Measurements from ENCODE around the gene ZNF526.

The ZNF526 gene

DNA sequence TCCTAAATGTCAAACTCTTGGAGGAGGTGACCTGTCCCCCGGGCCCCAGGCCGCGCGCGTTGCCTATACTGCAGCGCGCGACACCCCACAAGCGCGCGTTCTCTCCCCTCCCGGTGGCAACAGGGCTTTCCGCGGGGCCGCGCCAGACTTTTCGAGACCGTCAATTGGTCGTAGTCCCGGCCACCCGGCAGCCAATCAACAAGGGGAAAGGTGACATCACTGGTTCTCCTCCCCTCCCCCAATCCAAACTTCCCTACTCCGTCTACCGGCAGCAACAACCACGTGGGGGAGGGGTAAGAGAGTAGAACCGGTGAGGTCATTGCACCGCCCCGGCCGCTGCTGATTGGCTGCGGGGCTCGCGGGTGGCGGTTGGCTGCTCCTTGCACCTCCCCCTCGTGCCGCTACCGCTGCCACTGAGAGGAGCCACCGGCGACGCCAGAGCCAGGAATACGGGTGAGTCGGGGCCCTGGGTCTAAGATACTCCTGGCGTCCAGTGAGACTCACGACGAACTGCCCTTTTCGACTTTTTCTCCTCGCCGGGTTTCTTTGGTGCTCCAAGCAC is 48.1 kb downstream of the ZNF526 start:
- no peak for TF ChIP-seq ZNF274 (IDR thresholded peaks at IDR 0.05; ENCODE audit: low read depth, low read length)
- H3K4me3 ChIP-seq (ENCODE audit: low read length) = peak overlapping the region; percentile 74

DNA sequence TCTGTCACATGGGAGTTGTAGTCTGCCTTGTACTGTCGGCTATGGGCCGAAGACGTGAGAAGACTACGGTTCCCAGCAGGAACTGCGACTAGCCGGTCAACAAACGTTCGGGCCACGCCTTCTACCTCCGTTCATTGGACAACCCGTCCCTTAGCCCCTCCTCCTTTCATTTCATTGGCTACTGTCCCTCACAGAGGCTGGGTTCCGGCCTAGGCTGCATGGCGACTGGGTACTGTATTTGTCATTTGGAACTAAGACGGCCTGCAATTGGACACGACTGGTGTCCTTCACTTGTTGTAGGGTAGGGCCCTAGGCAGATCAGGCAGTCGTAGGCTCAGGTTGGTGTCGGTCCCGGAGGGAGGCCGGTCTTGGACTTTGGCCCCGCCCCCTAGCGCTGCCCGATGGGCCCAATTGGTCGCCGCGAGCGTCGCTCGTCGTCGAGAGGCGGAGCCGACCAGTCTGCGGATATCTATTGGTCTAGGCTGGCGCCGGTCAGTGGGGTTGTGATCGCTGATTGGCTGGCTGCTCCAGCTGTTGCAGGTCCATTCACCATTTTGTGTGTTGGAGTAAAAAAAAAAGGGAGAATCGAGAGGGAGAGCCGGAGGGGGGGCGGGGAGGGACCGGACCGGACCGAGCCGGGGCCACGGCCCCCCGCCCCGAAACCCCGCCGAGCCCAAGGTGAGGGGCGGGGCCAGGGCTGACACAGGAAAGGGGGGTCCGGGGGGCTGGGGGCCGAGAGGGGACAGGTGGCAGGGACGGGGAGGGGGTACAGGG is 48.8 kb downstream of the ZNF526 start, which contains the start of gene CIC:
TSS of gene CIC (plus strand) at position 549 of the 774 bp plus-strand sequence. CDS start 2,532 bp downstream, outside the sequence.
- TF ChIP-seq ZNF274 (IDR thresholded peaks at IDR 0.05; ENCODE audit: low read depth, low read length) = no peak

DNA sequence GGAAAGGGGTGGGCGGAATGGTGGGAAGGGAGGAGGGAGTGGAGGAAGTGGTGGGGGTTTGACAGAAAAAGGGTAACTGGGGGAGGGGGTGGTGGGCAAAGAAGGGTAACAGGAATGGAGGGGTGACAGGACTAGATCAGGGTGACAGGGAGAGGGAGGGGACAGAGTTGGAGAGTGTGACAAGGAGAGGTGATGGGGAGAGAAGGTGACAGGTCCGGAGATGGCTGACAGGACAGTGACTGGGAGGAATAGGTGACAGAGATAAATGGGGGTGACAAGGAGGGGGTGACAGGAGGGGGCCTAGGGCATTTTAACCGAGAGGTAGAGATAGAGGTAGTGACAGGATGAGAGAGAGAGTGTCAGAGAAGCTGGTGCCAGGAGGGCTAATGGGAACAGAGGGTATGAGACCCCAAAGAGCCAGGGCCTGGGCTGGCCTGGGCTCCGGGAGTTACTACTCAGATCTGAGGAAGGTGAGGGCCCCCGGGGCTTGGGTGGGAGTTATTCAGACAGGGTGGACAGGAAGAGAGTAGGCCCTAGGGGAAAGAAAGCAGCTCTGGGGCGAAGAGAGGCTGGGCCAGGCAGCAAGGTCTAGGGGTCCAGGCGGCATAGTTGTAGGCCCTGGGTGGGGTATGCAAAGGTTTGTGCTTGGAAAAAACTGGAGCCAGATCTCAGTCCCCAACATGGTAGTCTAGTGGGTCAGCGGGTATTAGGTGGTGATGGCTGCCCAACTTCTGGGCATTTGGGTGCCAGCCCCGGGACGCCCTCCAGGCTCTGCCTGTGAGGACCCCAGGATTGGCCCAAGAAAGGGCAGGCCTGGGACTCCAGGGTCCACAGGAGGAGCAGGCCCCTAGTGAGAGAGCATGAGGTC is 49.6 kb downstream of the ZNF526 start:
- H3K4me3 ChIP-seq (ENCODE audit: low read length) = peak overlapping the region; percentile 91
- no peak for TF ChIP-seq ZNF274 (IDR thresholded peaks at IDR 0.05; ENCODE audit: low read depth, low read length)

More for the DNA sequence above, 48.8 kb downstream of the ZNF526 start, which contains the start of gene CIC:
- H3K4me3 ChIP-seq (ENCODE audit: low read length) = peak within 1 kb of the TSS; percentile 91

DNA sequence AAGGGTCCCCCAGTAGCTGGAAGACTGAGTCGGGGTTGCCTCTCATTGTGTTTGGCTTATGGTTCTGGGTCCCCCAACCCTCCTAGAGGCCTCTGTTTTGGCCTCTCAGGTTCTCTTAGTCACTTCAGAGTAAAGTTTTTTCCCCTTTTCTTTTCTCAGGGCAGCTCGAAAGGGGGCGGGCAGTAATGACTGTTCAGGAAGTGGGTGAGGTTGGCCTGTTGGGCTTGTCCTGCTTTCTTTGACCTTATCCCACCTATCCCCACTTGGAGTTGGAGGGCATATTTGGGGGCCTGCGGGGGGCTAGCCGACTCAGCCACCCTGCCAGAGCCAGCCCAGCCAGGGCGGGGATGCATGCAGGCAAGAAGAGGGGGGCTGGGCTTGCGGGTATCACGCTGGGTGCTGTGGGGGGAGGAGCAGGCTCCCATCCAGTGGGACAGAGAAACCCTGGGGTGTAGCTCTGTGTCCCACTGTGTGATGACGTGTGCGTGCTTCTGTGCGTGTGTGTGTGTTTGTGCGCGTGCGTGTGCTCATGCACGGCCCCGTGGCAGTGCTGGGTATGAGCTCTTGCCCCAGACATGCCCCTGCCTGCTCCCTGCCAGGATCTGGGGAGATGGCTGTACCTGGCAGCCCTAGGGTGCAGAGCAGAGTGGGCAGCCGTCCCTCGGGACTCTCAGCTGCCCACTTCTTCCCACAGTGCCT is 50.4 kb downstream of the ZNF526 start:
- no peak for TF ChIP-seq ZNF274 (IDR thresholded peaks at IDR 0.05; ENCODE audit: low read depth, low read length)
- H3K4me3 ChIP-seq (ENCODE audit: low read length) = peak overlapping the region; percentile 91

DNA sequence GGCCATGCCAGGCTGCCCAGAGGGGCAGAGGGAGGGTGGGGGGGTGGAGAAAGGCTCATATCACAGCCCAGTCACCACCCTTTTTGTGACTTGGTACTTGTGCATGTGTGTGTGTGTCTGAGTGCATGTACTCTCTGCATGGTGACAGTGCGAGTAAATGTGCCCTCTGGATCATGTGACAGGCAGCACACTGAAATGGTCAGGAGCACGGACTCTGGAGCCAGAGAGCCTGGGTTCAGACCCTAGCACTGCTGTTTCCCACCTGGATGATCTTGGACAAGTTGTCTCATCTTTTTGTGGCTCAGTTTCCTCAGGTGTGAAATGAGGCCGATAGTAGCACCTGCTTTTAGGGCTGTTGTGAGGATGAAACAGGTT is 50.9 kb downstream of the ZNF526 start:
- no peak for TF ChIP-seq ZNF274 (IDR thresholded peaks at IDR 0.05; ENCODE audit: low read depth, low read length)
- H3K4me3 ChIP-seq (ENCODE audit: low read length) = peak overlapping the region; percentile 91; the same call in 1 of the 2 replicates

DNA sequence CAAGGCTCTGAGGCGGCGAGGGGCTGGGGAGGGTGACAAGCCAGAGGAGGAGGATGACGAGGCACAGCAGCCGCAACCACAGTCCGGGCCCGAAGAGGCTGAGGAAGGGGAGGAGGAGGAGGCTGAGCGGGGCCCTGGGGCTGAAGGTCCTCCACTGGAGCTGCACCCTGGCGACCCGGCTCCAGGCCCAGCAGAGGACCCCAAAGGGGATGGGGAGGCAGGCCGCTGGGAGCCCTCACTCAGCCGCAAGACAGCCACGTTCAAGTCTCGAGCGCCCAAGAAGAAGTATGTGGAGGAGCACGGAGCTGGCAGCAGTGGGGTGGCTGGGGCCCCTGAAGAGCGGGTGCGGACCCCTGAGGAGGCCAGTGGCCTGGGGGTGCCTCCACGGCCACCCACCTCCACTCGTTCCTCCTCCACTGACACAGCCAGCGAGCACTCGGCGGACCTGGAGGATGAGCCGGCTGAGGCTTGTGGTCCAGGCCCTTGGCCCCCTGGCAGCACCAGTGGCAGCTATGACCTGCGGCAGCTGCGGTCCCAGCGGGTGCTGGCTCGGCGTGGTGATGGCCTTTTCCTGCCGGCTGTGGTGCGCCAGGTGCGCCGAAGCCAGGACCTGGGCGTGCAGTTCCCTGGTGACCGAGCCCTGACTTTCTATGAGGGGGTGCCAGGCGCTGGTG is 51.9 kb downstream of the ZNF526 start:
- TF ChIP-seq ZNF274 (IDR thresholded peaks at IDR 0.05; ENCODE audit: low read depth, low read length) = no peak
- H3K4me3 ChIP-seq (ENCODE audit: low read length) = no peak overlapping the region

DNA sequence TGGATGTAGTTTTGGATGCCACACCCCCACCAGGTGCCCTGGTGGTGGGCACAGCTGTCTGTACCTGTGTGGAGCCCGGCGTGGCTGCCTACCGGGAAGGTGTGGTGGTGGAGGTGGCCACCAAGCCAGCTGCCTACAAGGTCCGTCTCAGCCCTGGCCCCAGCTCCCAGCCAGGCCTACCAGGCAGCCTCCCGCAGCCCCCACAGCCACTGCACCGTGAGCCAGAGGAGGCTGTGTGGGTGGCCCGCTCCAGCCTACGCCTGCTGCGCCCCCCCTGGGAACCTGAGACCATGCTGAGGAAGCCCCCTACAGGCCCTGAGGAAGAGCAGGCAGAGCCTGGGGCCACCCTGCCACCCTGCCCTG is 52.4 kb downstream of the ZNF526 start:
- no peak overlapping the region for H3K4me3 ChIP-seq (ENCODE audit: low read length)
- no peak for TF ChIP-seq ZNF274 (IDR thresholded peaks at IDR 0.05; ENCODE audit: low read depth, low read length)

DNA sequence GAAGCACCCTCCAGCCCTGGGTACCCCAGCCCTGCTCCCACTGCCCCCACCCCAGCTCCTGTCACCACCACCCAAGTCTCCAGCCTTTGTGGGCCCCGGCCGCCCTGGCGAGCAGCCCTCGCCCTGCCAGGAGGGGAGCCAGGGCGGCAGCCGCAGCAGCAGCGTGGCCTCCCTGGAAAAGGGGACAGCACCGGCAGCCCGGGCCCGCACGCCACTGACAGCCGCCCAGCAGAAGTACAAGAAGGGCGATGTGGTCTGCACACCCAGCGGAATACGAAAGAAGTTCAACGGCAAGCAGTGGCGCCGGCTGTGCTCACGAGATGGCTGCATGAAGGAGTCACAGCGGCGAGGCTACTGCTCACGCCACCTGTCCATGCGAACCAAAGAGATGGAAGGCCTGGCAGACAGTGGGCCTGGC is 52.9 kb downstream of the ZNF526 start:
- TF ChIP-seq ZNF274 (IDR thresholded peaks at IDR 0.05; ENCODE audit: low read depth, low read length) = no peak
- no peak overlapping the region for H3K4me3 ChIP-seq (ENCODE audit: low read length)

DNA sequence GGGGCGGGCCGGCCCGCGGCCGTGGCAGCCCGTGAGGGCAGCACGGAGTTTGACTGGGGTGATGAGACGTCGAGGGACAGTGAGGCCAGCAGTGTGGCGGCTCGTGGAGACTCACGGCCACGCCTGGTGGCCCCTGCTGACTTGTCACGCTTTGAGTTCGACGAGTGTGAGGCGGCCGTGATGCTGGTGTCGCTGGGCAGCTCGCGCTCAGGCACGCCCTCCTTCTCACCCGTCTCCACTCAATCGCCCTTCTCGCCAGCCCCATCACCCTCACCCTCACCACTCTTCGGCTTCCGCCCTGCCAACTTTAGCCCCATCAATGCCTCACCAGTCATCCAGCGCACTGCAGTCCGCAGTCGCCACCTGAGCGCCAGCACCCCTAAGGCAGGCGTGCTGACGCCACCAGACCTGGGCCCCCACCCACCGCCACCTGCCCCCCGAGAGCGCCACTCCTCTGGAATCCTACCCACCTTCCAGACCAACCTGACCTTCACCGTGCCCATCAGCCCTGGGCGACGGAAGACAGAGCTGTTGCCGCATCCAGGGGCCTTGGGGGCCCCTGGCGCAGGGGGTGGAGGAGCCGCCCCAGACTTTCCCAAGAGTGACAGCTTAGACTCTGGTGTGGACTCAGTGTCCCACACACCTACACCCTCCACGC is 53.4 kb downstream of the ZNF526 start:
- TF ChIP-seq ZNF274 (IDR thresholded peaks at IDR 0.05; ENCODE audit: low read depth, low read length) = no peak
- no peak overlapping the region for H3K4me3 ChIP-seq (ENCODE audit: low read length)

DNA sequence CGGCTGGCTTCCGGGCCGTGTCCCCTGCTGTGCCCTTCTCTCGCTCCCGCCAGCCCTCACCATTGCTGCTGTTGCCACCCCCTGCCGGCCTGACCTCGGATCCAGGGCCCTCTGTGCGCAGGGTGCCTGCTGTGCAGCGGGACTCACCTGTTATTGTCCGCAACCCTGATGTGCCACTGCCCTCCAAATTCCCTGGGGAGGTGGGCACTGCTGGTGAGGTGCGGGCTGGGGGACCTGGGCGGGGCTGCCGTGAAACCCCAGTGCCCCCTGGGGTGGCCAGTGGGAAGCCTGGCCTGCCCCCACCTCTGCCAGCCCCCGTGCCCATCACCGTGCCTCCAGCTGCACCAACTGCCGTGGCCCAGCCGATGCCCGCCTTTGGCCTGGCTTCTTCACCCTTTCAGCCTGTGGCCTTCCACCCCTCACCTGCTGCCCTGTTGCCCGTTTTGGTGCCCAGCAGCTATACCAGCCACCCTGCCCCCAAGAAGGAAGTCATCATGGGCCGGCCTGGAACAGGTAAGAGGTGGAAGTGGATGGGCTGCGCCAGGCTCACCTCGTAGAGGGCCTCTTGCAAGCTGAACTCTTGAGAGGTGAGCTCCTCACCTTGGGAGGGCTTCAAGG is 54.1 kb downstream of the ZNF526 start:
- no peak for TF ChIP-seq ZNF274 (IDR thresholded peaks at IDR 0.05; ENCODE audit: low read depth, low read length)
- no peak overlapping the region for H3K4me3 ChIP-seq (ENCODE audit: low read length)

DNA sequence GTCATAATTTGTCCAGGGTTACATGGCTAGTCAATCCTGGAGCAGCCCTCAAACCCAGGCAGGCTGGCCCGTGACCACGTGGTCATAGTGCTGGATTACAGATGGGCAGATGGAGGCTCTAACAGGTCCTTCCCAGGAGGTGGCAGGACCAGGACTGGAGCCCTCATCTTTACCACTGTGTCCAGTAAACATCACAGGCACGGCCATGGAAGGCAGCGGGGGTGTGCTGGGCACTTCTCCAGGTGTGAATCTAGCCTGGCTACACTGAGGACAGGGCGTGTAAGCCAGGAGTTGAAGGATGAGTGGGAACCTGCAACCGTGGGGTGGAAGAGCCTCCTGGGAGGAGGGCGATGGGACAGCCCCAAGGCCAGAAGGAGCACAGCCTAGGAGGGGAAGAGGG is 55.0 kb downstream of the ZNF526 start:
- no peak overlapping the region for H3K4me3 ChIP-seq (ENCODE audit: low read length)
- no peak for TF ChIP-seq ZNF274 (IDR thresholded peaks at IDR 0.05; ENCODE audit: low read depth, low read length)

DNA sequence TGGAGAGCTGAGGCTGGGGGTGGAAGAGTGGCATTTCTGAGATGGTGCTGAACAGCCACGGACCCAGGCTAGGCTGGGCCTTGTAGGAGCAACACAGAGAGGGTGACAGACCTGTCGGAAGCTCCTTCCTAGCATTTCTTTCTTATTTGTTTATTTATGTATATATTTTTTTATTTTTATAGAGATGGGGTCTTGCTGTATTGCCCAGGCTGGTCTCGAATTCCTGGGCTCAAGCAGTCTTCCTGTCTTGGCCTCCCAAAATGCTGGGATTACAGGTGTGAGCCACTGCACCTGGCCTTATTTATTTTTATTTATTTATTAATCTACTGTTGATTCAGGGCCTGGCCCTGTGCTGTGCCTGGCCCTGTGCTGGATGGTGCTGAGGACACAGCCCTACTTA is 55.4 kb downstream of the ZNF526 start:
- no peak overlapping the region for H3K4me3 ChIP-seq (ENCODE audit: low read length)
- no peak for TF ChIP-seq ZNF274 (IDR thresholded peaks at IDR 0.05; ENCODE audit: low read depth, low read length)

DNA sequence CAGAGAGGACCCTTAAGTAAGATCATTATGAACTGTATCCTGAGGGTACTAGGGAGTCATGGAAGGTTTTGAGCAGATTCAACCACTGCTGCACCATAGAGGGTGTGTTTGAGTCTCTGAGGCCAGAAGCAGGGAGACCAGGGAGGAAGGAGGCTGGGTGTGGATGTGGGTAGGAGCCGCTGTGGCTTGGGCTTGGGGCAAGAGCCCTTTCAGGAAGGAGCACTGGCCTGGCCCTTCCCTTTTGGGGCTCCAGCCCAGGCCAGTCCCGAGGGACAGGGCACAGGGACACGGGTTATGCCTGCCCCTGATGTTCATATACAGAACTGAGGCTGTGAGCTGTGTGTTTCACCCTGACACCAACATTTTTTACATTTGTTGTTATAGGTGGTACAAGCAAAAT is 56.2 kb downstream of the ZNF526 start:
- no peak for TF ChIP-seq ZNF274 (IDR thresholded peaks at IDR 0.05; ENCODE audit: low read depth, low read length)
- no peak overlapping the region for H3K4me3 ChIP-seq (ENCODE audit: low read length)

Measured in GM08714 (cell line).